Activated gamma-delta T cell (primary cell): ENCODE measurements around the gene NPSR1.
"Not testable (repeated sequence)": the region's sequence is repeated elsewhere in the genome, so short reads cannot be mapped to it uniquely, and the experiment has no call there.

ENCODE experiments used
- DNase-seq: peaks from one replicate; lab custom pipeline; 2025; lab: John Stamatoyannopoulos, UW

Gene NPSR1

GRCh38 chr7:34837316-34837715 lies 179.3 kb downstream of the NPSR1 start:
- no peak for DNase-seq

DNA sequence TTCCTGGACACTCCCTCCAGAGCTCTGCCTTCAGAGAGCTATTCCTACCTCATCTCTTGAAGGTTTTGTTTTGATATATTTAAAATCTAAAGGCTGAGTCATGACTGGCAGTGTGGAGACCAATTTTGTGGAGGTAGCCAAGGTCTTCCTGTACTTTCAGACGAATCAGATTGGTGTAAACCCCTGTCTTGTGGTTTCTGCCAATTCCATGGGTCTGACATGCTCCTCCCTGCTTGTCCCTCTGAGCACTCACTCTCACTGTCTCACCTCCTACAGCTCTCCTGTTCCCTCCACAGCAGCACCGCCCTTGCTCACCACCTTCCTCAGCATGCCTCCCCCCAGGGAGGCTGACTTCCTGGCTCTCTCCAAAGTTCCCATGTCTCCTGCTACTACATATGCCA lies 179.8 kb downstream of the NPSR1 start:
- DNase-seq: no peak

GRCh38 chr7:34838329-34838728 lies 180.3 kb downstream of the NPSR1 start:
- DNase-seq: no peak

DNA sequence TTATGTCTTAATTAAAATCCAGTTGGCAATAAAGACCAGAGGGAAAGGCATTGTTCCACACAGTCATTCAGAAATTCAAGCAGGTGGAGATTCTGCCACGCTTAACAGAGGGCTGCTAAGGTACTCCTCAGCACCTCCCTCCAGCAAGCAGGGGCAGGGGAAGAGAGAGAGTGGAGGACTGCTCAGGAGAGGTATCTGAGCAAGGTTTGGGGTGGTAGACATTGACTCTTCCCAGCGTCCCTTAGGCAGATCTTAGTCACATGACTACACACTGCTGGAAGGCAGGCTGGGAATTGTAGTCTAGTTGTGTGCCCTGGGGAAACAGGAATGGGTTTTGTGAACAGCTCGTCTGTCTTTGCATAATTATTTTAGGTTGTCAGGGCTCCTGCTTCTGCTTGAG lies 181.6 kb downstream of the NPSR1 start:
- no peak for DNase-seq

- no peak for DNase-seq
These were observed 182.3 kb downstream of the NPSR1 start for GRCh38 chr7:34840176-34840785.

GRCh38 chr7:34841326-34841725 lies 183.3 kb downstream of the NPSR1 start:
- DNase-seq: no peak

GRCh38 chr7:34842782-34843181 lies 184.8 kb downstream of the NPSR1 start:
- DNase-seq: no peak

DNA sequence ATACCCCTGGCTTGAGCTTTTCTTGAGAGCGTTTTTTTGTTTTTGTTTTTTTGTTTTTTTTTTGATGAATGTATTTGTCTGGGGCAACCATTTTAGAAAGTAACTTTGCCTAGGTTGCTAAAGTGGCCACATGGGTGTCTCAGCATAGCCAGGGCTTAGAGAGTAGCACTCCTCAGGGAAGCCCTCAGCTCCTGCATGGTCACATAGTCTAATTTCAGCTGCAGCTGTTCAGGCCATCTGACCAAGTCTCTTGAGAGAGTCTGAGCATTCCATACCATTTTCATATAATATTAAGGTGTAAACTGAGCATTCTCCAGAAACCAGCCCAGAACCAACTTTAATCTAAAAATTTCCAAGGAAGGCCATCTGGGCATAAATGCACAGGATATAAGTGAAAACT lies 186.4 kb downstream of the NPSR1 start:
- DNase-seq: no peak

DNA sequence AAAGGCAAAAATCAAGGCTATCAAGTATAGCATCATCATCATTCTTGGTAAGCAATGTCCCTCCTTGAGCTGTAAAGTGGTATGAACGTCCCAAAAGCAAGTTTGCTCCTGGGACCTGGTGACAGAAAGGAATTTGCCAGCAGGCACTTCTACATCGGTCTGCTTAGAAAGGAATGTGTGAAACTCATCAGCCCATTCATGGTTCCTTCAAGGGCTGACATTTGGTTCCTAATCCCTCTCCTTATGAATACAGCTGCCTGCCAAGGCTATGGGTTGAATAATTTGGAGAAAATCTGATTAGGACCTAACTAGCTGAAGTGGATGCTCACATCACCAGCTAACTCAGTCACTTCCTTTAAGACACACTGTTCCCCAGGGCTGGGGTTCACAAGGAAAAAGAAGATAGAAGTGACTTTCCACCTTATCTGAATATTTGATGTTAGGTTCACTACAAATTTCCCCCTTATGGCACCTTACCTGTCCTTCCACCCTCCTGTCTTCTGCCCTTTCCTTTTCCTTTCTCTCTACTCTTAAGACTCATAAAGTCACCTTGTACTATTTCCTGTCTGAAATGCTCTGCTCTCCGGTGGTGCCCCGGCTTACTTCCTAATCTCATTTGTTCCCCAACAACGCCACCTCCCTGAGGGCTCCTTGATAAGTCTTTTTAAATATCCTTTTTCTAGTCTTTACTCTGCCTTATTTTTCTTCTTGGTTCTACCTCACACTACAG lies 187.1 kb downstream of the NPSR1 start:
- DNase-seq: no peak

DNA sequence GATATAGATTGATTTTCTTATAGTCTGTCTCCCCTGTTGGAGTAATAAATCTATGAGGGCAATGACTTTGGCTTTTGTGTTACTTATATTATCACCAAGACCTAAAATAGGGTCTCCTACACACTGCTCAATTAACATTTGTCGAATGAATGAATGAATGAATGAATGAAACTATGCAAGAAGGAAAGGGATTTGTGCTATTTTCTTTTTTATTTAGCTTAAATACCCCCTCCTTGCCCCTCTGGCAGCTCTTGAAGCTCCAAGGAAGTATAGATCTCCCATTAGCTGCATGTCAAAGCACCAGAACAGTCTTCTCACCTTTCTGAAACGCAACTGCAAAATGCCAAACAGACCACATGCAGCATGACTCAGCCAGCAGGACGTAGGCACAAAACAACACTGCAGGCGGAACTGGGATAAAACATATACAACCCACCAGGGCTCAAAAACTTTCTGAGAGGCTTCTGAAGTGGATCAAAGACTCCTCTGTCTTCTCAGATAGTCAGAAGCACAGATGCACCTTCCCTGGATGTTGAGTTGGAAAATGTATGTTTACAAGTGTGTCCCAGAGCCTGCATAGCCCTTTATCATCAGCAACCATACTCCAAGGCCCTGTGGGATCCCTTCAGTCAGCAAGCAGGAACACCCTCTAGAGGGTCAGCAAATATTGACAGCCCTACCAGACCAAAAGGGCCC lies 187.8 kb downstream of the NPSR1 start:
- DNase-seq: no peak

- DNase-seq: no peak
These were observed 189.0 kb downstream of the NPSR1 start for GRCh38 chr7:34846976-34847375.

DNA sequence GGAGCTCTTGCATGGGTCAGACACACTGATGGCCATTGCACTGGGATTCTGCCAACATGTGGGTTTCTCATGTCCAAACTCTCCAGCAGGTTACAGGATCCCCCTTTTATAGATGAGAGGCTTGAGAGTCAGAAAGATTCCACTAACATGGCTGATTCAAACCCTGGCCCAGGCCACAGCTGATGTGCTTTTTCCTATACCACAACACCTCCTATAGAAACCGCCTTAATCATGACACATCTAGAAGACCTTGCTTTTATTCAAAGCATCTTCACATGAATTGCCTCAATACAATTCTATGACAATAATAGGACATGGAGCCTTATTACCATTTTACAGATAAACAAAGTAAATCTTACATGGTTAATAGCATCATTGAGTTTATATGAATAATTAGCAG lies 190.7 kb downstream of the NPSR1 start:
- DNase-seq: no peak

DNA sequence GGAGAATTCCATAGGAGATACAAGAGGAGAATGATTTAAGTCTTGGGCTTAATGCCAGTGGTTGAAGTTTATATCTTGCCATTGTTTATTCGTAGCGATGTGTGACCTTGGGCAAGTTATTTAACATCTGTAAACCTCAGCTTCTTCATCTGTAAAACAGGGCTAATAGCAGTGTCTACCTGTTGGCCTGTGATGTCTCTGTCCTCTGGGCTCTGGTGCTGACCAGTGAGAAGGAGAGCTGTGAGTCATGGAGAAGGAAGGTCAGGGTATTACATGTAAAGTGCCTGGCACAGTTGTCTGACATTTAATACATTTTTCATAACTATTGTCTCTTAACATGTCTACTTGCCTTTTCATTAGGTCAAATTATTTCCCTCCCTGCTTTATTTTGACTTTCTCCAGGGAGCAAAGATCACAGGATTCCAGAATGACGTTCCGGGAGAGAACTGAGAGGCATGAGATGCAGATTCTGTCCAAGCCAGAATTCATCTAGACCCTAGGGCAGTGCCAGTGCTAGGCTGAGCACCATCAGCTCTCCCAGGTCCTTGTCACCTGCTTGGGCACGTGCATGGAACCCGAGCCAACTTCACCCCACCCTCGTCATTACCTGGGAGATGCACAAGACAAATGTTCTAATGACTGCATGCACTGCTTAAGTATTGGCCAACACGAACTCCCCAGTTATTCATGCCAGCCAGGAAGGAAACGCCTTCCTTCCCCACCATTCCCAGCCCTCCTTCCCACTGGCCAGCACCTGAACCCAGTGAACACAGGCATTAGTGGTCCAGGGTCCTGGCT lies 191.3 kb downstream of the NPSR1 start:
- no peak for DNase-seq

GRCh38 chr7:34849986-34850385 lies 192.0 kb downstream of the NPSR1 start:
- DNase-seq: no peak

GRCh38 chr7:34850681-34851080 lies 192.7 kb downstream of the NPSR1 start:
- no peak for DNase-seq

- DNase-seq: no peak
These were observed 193.4 kb downstream of the NPSR1 start for GRCh38 chr7:34851431-34851830.

- not testable (repeated sequence) for DNase-seq
These were observed 200.4 kb downstream of the NPSR1 start for GRCh38 chr7:34858444-34858843.

GRCh38 chr7:34859281-34859680 lies 201.3 kb downstream of the NPSR1 start:
- DNase-seq: not testable (repeated sequence)

GRCh38 chr7:34866222-34866621 lies 208.2 kb downstream of the NPSR1 start:
- DNase-seq: not testable (repeated sequence)

GRCh38 chr7:34867341-34867740 lies 209.3 kb downstream of the NPSR1 start:
- not testable (repeated sequence) for DNase-seq

- DNase-seq: not testable (repeated sequence)
These were observed 210.6 kb downstream of the NPSR1 start for GRCh38 chr7:34868602-34869001.

- no peak for DNase-seq
These were observed 211.0 kb downstream of the NPSR1 start for GRCh38 chr7:34869057-34869456.
